Trophoblast cell (in vitro differentiated cells and primary cell): ENCODE data around the gene NXN.
"Not testable (repeated sequence)": the region's sequence is repeated elsewhere in the genome, so short reads cannot be mapped to it uniquely, and the experiment has no call there.

ENCODE experiments used
- DNase-seq, 2 donors: peaks; one replicate each; pipeline ENCODE4 v3.0.0-alpha.2; 2016
- H2AFZ ChIP-seq: 2 replicates; pipeline ENCODE4 v1.6.1; 2013; ENCODE audit warnings: low read length, moderate library complexity, mild to moderate bottlenecking; ENCODE audit not compliant: insufficient read depth, poor library complexity
- H2AK5ac ChIP-seq: 2 replicates; pipeline ENCODE4 v1.6.1; 2013; ENCODE audit warnings: mild to moderate bottlenecking, low read length
- H2BK120ac ChIP-seq: 2 replicates; pipeline ENCODE4 v1.6.1; 2013; ENCODE audit warnings: low read length, mild to moderate bottlenecking, moderate library complexity; ENCODE audit not compliant: insufficient read depth, poor library complexity
- H2BK12ac ChIP-seq: 2 replicates; pipeline ENCODE4 v1.6.1; 2013; ENCODE audit warnings: mild to moderate bottlenecking, low read length, moderate library complexity
- H2BK5ac ChIP-seq: 2 replicates; pipeline ENCODE4 v1.6.1; 2013; ENCODE audit warnings: low read length, low read depth, moderate library complexity, mild to moderate bottlenecking; ENCODE audit not compliant: poor library complexity
- H3K14ac ChIP-seq: 2 replicates; pipeline ENCODE4 v1.6.1; 2013; ENCODE audit warnings: mild to moderate bottlenecking, low read length
- H3K18ac ChIP-seq: 2 replicates; pipeline ENCODE4 v1.6.1; 2013; ENCODE audit warnings: mild to moderate bottlenecking, low read length
- H3K23ac ChIP-seq: 2 replicates; pipeline ENCODE4 v1.6.1; 2013; ENCODE audit warnings: low read length
- H3K27ac ChIP-seq: 2 replicates; pipeline ENCODE4 v1.5.1; 2013; ENCODE audit warnings: low read depth, mild to moderate bottlenecking, inconsistent platforms, low read length, moderate library complexity
- H3K27me3 ChIP-seq: 2 replicates; pipeline ENCODE4 v1.6.1; 2013; ENCODE audit warnings: inconsistent platforms, mild to moderate bottlenecking, low read length, moderate library complexity; ENCODE audit not compliant: insufficient read depth
- H3K36me3 ChIP-seq, 2 experiments: 1 replicate in 1 of 2; 2 replicates in 1 of 2; pipeline ENCODE4 v1.6.1; 2013; ENCODE audit warnings: low read length in 2 of 2, mild to moderate bottlenecking in 2 of 2, moderate library complexity in 1 of 2; ENCODE audit not compliant: insufficient read depth in 2 of 2, control insufficient read depth in 1 of 2
- H3K4ac ChIP-seq: 2 replicates; pipeline ENCODE4 v1.6.1; 2013; ENCODE audit warnings: low read depth, mild to moderate bottlenecking, low read length, moderate library complexity
- H3K4me1 ChIP-seq, 2 experiments: 1 replicate in 1 of 2; 2 replicates in 1 of 2; pipeline ENCODE4 v1.6.1; 2013; ENCODE audit warnings: low read length in 2 of 2, mild to moderate bottlenecking in 2 of 2, moderate library complexity in 1 of 2; ENCODE audit not compliant: insufficient read depth in 2 of 2, control insufficient read depth in 1 of 2
- H3K4me2 ChIP-seq: 2 replicates; pipeline ENCODE4 v1.6.1; 2013; ENCODE audit warnings: inconsistent platforms, mild to moderate bottlenecking, low read length, moderate library complexity
- H3K4me3 ChIP-seq: 2 replicates; pipeline ENCODE4 v1.5.1; 2013; ENCODE audit warnings: mild to moderate bottlenecking, low read depth, low read length, inconsistent platforms
- H3K79me1 ChIP-seq: one replicate; pipeline ENCODE4 v1.6.1; 2013; ENCODE audit warnings: low read length
- H3K79me2 ChIP-seq: 2 replicates; pipeline ENCODE4 v1.6.1; 2013; ENCODE audit warnings: low read length, mild to moderate bottlenecking; ENCODE audit not compliant: control insufficient read depth, insufficient read depth, poor library complexity
- H3K9ac ChIP-seq: 2 replicates; pipeline ENCODE4 v1.6.1; 2013; ENCODE audit warnings: mild to moderate bottlenecking, low read length
- H3K9me3 ChIP-seq: 2 replicates; pipeline ENCODE4 v1.6.1; 2013; ENCODE audit warnings: low read depth, mild to moderate bottlenecking, control low read depth, inconsistent platforms, low read length; ENCODE audit not compliant: insufficient read depth
- H4K12ac ChIP-seq: 2 replicates; pipeline ENCODE4 v1.6.1; 2013; ENCODE audit warnings: low read depth, mild to moderate bottlenecking, low read length, moderate library complexity
- H4K8ac ChIP-seq: 2 replicates; pipeline ENCODE4 v1.6.1; 2013; ENCODE audit warnings: low read depth, mild to moderate bottlenecking, low read length, moderate library complexity
- H4K91ac ChIP-seq: one replicate; pipeline ENCODE4 v1.6.1; 2013; ENCODE audit warnings: low read depth, mild to moderate bottlenecking, low read length, moderate library complexity
- WGBS: extraction: QIAGEN DNeasy Blood & Tissue Kit; methylation state at CpG from one replicate; pipeline ENCODE4 v1.1.7; 2013; ENCODE audit warnings: missing lambda C conversion rate; ENCODE audit not compliant: insufficient read length, insufficient coverage; ENCODE audit errors: extremely low coverage; 5-methylcytosine and 5-hydroxymethylcytosine counted together

The NXN gene

DNA sequence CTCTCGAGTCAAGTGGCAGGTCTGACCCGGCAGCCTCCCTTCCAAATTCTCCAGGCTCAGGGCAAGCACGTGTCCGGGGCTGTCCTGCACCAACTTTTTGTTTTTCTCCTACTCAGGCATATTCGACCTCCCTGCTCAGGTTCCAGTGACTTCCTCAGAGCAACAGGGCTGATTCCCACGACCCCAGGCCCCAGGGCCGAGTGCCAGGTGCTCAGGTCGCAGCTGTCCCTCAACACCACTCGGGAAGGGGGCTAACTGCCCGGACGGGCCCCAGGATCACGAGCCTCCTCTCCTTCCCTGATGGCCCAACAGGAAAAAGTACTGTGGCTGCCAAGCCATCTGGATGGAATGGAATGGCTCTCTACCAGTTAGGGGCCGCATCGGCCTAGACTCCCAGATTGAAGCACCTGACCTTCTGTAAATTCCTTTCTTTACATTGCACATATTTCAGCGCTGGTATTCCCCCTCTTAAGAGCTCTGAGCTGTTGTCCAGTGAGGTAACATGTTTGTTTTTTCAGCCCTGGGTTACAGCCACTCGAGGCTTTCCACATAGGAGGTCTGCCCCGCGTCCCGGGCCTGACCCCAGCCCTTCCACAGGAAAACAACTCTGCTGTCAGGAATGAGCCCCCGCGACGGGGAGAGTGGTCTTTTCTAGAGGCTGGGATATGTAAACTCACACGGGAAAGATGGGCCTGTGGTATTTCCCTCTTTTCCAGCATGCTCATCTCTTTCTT lies 25.0 kb downstream of the NXN start:
- no peak overlapping the region for H2BK12ac ChIP-seq
- peak overlapping the region; percentile 51 for H3K4ac ChIP-seq
- H3K4me2 ChIP-seq: peak overlapping the region; percentile 26
- H4K8ac ChIP-seq: no peak overlapping the region
- H3K79me2 ChIP-seq: peaks cover 6% of the 10 kb centered on the region
- peak overlapping the region; percentile 43 for H3K18ac ChIP-seq
- H4K91ac ChIP-seq: peak overlapping the region; percentile 32
- H3K79me1 ChIP-seq: peaks cover 14% of the 10 kb centered on the region
- peak overlapping the region; percentile 71 for H3K27ac ChIP-seq
- peak overlapping the region; percentile 29 for H2BK5ac ChIP-seq
- H4K12ac ChIP-seq: no peak overlapping the region
- H3K27me3 ChIP-seq: no peaks in the 10 kb centered on the region
- H3K23ac ChIP-seq: no peak overlapping the region
- H3K14ac ChIP-seq: peak overlapping the region; percentile 16
- DNase-seq: no peak
- peak overlapping the region; percentile 28 for H2BK120ac ChIP-seq
- no peak overlapping the region for H3K4me3 ChIP-seq
- peaks cover 27 to 35% of the 10 kb centered on the region in 2 experiments for H3K4me1 ChIP-seq
- H3K9ac ChIP-seq: peak overlapping the region; percentile 59
- peak overlapping the region; percentile 29 for H2AK5ac ChIP-seq
- H3K36me3 ChIP-seq: peaks cover 0 to 2% of the 10 kb centered on the region in 2 experiments
- peak overlapping the region; percentile 45 for H2AFZ ChIP-seq
- WGBS: no CpG with 5 or more reads among the region's 23 CpGs
- H3K9me3 ChIP-seq: peaks cover 5% of the 10 kb centered on the region

DNA sequence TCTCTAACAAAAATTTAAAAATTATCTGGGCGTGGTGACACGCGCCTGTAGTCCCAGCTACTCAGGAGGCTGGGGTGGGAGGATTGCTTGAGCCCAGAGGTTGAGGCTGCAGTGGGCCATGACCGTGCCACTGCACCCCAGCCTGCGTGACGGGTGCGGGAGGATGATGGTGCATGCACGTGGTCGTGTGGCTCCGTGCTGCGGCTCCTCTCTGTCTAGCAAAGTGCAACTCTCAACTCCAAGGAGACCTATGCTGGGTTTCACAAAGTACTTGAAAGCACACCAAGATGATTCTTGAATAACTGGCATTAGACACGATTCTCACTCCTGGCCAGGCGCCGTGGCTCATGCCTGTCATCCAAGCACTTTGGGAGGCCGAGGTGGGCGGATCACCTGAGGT lies 25.8 kb downstream of the NXN start:
- Histone ChIP-seq H2BK120ac (no peak overlapping the region), H2BK12ac (no peak overlapping the region), H2AFZ (no peak overlapping the region), H3K14ac (no peak overlapping the region), H3K4ac (no peak overlapping the region), H3K27me3 (no peaks in the 10 kb centered on the region), H4K8ac (no peak overlapping the region), H3K27ac (no peak overlapping the region), H2BK5ac (no peak overlapping the region), H4K91ac (no peak overlapping the region), H3K18ac (no peak overlapping the region), H2AK5ac (no peak overlapping the region), H3K4me3 (peak overlapping the region; percentile 18), H3K4me2 (no peak overlapping the region), H3K9me3 (peaks cover 5% of the 10 kb centered on the region), H4K12ac (no peak overlapping the region), H3K36me3 (peaks cover 0 to under 1% of the 10 kb centered on the region in 2 experiments), H3K4me1 (peaks cover 25 to 31% of the 10 kb centered on the region in 2 experiments), H3K79me1 (peaks cover 15% of the 10 kb centered on the region), H3K9ac (no peak overlapping the region), H3K79me2 (peaks cover 7% of the 10 kb centered on the region), H3K23ac (no peak overlapping the region)
- whole genome bisulfite sequencing: no CpG with 5 or more reads among the region's 16 CpGs
- no peak for DNase-seq

DNA sequence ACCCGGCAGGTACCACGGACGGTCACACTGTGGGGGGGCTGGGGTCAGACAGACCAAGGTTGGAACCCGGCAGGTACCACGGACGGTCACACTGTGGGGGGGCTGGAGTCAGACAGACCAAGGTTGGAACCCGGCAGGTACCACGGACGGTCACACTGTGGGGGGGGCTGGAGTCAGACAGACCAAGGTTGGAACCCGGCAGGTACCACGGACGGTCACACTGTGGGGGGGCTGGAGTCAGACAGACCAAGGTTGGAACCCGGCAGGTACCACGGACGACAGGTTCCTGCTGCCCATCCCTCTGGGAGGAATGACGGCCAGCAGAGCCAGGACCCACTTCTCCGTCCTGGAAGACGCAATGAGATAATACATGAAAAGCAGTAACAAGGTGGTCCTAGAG lies 27.0 kb downstream of the NXN start:
- peaks cover 15% of the 10 kb centered on the region for H3K79me1 ChIP-seq
- not testable (repeated sequence) for H3K23ac ChIP-seq, H3K27me3 ChIP-seq, H2BK12ac ChIP-seq, H2BK120ac ChIP-seq, H3K14ac ChIP-seq, H3K79me2 ChIP-seq, H2AK5ac ChIP-seq, H4K12ac ChIP-seq, H3K4me2 ChIP-seq, H2AFZ ChIP-seq, H3K9me3 ChIP-seq, H3K18ac ChIP-seq, H2BK5ac ChIP-seq, H3K27ac ChIP-seq, DNase-seq, H3K4me3 ChIP-seq, H3K36me3 ChIP-seq, H4K8ac ChIP-seq, H4K91ac ChIP-seq, H3K9ac ChIP-seq
- WGBS: no CpG with 5 or more reads among the region's 18 CpGs
- H3K4me1 ChIP-seq: peaks cover 20 to 25% of the 10 kb centered on the region in 2 experiments
- peak overlapping the region; percentile 36 for H3K4ac ChIP-seq

DNA sequence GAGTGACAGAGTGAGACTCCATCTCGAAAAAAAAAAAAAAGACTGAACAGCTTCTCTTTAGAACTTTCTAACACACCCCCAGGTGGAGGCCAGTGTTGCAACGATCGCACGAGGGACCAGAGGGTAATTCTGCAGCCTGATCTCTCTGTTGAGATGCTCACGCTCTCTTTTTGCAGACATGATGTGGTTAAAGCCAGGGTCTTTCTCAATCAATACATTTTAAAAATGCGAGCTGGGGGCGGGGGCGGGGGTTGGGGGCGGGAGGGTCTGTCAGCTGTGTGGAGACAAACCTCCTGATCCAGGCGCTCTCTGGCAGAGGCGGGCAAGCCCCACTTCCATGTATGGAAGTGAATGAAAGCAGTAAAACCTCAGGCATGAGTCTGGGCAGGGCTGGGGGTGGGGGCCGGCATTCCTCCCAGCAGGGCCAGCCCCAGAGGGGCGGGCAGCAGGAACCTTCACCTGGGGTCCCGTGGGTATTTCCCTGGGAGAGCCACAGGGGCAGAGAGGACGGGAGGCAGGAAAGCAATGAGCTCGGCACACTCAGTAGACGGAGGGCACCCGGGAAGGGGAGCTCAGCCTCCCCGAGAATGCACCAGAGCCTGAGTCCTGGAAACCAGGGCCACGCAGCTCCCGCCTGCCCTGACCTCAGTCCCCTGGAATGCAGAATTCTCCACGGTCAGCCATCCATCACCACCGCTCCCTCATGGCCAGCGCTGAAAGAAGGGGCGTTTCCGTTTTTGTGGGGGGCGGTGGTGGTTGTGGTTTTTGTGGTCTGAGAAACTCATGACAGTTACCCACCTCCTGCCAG lies 28.0 kb downstream of the NXN start:
- H2BK12ac ChIP-seq: peak overlapping the region; percentile 59
- H4K91ac ChIP-seq: peak overlapping the region; percentile 93
- peak overlapping the region; percentile 99 for H3K27ac ChIP-seq
- H3K4ac ChIP-seq: peak overlapping the region; percentile 28
- H3K4me2 ChIP-seq: peak overlapping the region; percentile 65
- peak overlapping the region; percentile 62 for H2AFZ ChIP-seq
- WGBS: no CpG with 5 or more reads among the region's 27 CpGs
- peak overlapping the region; percentile 96 for H2BK5ac ChIP-seq
- H4K12ac ChIP-seq: peak overlapping the region; percentile 3
- H3K23ac ChIP-seq: no peak overlapping the region
- H3K4me3 ChIP-seq: no peak overlapping the region
- H4K8ac ChIP-seq: peak overlapping the region; percentile 52
- peak overlapping the region; percentile 38 for H3K9ac ChIP-seq
- DNase-seq: no peak
- no peak overlapping the region for H2AK5ac ChIP-seq
- peak overlapping the region; percentile 90 for H3K14ac ChIP-seq
- H3K79me1 ChIP-seq: peaks cover 15% of the 10 kb centered on the region
- peak overlapping the region; percentile 69 for H3K18ac ChIP-seq
- H3K27me3 ChIP-seq: no peaks in the 10 kb centered on the region
- H3K36me3 ChIP-seq: peaks cover 2 to 3% of the 10 kb centered on the region in 2 experiments
- H3K4me1 ChIP-seq: peaks cover 18 to 22% of the 10 kb centered on the region in 2 experiments
- H2BK120ac ChIP-seq: peak overlapping the region; percentile 83
- H3K9me3 ChIP-seq: peaks cover 5% of the 10 kb centered on the region
- peaks cover 7% of the 10 kb centered on the region for H3K79me2 ChIP-seq
